D341Med (cell line): ENCODE results near the gene TRIM25.
"Not testable (repeated sequence)": the region's sequence is repeated elsewhere in the genome, so short reads cannot be mapped to it uniquely, and the experiment has no call there.

Source experiments
- DNase-seq: peaks from one replicate; pipeline ENCODE4 v3.0.0; 2012; ENCODE audit warnings: low spot score

The TRIM25 gene

GRCh38 chr17:56913867-56914580 lies at the start of gene TRIM25:
Gene TRIM25 (minus strand): TSS chr17:56914049. CDS start chr17:56913988, 61 bp downstream.
- DNase-seq, result peak; percentile 95

- DNase-seq, result peak; percentile 98
These were observed 47.0 kb upstream of the TRIM25 start, which contains the start of gene COIL for GRCh38 chr17:56960596-56961538. Gene COIL (minus strand): TSS chr17:56961050. CDS start chr17:56961019, 31 bp downstream.

- no peak for DNase-seq
These were observed 43.1 kb upstream of the TRIM25 start for GRCh38 chr17:56956992-56957391.

- no peak for DNase-seq
These were observed 35.7 kb upstream of the TRIM25 start for GRCh38 chr17:56949595-56949994.

DNA sequence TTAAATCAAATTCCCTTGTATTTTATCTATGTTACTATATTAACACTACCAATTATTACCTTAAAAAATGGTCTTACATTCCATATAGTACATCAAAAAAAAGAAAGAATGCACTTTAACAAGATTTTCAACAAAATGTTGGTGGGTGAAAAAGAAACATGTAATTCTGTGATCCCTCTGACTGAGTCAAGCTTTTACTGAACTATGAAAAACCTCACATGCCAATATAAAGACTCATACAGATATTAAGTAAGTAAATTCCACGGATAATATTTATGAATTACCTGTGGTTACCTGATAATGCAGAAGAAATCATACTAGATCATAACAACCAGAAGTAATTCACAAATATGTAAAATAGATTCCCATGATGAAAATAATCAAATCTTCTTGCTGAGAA lies 34.6 kb upstream of the TRIM25 start:
- DNase-seq, result no peak

- no peak for DNase-seq
These were observed 33.9 kb upstream of the TRIM25 start for GRCh38 chr17:56947741-56948140.

- DNase-seq, result no peak
These were observed 32.2 kb upstream of the TRIM25 start for GRCh38 chr17:56945938-56946505.

DNA sequence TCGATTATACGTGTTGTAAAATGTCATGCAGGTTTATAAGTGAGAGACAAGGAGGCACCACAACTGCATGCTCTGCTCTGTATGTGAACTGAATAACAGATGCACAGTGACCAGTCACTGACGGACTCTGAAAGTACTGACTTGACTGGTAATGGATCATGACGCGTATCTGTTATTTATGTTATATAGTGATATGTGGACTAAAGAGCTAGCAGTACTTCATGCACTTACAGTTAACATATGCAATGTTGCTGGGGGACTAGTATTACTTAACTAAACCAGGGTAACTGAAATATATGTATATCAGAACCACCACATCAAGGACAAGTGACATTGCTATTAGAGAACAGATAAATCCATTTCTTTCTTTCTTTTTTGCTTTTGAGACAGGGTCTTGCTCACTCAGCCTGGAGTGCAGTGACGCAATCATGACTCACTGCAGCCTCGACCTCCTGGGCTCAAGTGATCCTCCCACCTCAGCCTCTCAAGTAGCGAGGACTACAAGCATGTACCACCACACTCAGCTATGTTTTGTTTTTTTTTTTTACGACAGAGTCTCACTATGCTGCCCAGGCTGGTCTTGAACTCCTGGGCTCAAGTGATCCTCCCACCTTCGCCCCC lies 29.8 kb upstream of the TRIM25 start:
- no peak for DNase-seq

- DNase-seq, result peak; percentile 68
These were observed 26.1 kb upstream of the TRIM25 start for GRCh38 chr17:56939869-56940484.

GRCh38 chr17:56938206-56938605 lies 24.4 kb upstream of the TRIM25 start:
- DNase-seq, result not testable (repeated sequence)

- no peak for DNase-seq
These were observed 23.8 kb upstream of the TRIM25 start for GRCh38 chr17:56937687-56938086.

GRCh38 chr17:56936697-56937322 lies 23.0 kb upstream of the TRIM25 start:
- no peak for DNase-seq

DNA sequence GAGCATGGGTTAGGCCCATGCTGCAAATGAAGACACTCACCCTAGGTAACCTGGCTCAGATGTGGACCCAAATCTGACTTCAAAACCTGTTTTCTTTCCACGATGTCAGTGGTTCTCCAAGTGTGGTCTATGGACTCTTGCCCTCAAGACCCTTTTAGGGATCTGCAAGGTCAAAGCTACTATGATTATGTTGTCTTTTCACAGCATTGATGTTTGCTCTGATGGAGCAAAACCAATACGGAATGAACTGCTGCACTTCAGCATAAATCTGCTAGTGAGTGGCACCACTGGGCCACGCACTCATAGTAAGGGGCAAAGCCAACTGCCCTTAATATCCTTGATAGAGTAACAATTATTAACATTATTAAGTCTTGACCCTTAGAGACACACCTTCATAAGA lies 21.6 kb upstream of the TRIM25 start:
- DNase-seq, result no peak

DNA sequence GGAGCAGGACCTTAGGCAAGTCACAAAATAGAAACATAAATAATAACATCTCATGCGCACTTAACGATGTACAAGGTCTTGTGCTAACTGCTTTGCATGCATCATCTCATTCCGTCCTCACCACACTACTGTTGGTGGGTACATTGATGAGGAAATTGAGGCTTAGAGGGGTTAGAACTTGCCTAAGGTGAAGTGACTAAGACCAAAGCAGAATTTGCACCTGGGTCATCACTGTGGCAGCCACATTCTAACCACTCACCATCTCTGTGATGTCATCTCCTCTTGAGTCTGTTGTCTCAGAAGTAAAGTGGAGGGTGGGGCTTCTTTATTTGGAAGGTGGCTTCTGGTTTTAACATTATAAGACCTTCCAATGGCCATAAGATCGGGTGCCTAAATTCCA lies 20.4 kb upstream of the TRIM25 start:
- DNase-seq, result no peak

- DNase-seq, result no peak
These were observed 20.0 kb upstream of the TRIM25 start for GRCh38 chr17:56933868-56934267.

DNA sequence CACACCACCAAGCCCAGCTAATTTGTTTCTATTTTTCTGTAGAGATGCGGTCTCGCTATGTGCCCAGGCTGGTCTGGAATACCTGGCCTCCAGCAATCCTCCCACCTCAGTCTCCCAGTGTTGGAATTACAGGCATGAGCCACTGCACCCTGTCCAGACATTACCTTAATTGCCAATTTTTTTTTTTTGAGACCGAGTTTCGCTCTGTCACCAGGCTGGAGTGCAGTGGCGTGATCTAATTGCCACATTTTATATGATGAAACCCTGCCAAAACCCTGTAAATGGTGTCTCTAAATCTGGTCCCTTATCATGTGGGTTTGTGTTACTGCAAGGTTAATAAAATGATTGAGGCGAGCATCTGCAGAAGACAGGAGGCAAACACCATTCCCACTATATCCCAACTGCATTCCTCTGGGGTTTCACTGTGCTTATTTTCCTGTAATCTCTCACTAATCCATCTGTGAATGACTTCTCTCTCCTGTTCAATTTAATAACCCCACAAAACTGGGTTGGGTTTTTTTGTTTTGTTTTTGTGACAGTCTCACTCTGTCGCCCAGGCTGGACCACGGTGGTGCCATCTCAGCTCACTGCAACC lies 19.4 kb upstream of the TRIM25 start:
- DNase-seq, result peak; percentile 57

DNA sequence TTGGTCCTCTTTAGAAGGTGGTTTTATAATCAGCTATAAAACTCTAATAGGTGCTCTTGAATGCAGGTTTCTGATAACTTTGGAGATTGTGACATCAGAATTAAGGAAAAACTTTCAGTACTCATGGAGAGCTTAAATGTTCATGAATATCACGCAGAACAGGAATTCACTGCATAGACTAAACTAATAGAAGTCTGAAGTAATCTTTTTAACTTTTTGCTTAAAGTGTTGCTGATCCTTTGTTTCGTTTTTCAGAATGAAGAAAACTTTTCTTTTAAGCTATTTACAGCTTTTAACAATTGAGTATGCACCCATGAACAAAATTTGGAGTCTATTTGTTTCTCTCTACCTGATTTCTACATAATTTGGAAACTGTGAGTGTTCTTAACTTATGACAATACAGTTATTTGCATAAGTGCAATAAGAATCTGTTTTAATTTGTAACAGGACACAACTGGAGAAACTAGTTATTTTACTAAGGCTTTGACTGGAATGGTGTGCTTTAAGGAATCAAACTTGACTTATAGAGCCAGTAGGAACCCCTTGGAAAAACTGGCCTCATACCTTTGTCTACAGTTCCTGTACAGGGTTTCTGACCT lies 17.0 kb upstream of the TRIM25 start:
- no peak for DNase-seq

DNA sequence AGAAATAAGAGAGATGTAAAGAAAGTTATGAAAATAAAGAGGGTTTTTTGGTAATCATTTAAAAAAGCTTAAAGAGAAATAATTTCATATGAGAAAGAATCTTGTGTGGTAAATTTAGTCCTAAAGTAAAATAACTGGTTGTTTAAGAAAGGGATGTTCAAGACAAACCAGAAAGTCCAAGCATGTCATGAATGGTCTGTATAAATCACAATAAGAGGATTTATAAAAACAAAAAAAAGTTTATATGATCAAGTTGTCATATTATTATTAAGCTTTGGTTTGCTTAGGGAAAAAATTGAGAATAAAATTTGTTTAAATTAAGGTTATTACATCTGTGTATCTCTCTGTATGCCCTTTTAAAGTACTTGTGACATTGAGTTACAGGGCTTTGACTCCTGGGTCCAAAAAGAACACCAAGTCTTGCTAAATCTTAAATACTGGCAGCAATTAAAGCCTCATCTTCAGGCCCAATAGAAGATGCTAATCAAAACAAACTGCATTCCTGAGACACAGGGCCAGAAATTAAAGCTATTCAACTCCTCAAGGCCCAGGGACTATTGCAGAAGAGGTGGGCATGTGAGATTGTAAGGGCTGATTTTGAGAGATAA lies 15.6 kb upstream of the TRIM25 start:
- DNase-seq, result no peak

DNA sequence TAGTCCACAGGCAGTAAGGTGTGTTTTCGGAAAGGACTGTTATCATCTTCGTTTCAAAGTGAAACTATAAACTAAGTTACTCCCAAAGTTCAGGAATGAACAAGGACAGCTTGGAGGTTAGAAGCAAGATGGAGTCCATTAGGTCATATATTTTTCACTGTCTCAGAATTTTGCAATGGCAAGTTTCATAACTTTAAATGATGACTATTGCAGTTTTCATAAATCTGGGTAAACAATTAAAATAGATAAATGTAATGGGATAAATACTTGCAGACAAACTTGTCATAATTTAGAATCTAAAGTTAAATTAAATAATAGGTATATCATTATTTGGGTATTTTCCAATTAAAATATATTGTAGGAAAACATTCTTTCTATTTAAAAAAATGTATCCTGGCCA lies 14.7 kb upstream of the TRIM25 start:
- no peak for DNase-seq

GRCh38 chr17:56926704-56927103 lies 12.9 kb upstream of the TRIM25 start:
- DNase-seq, result no peak
